Measurements from ENCODE around the gene MATCAP1.

Gene MATCAP1

DNA sequence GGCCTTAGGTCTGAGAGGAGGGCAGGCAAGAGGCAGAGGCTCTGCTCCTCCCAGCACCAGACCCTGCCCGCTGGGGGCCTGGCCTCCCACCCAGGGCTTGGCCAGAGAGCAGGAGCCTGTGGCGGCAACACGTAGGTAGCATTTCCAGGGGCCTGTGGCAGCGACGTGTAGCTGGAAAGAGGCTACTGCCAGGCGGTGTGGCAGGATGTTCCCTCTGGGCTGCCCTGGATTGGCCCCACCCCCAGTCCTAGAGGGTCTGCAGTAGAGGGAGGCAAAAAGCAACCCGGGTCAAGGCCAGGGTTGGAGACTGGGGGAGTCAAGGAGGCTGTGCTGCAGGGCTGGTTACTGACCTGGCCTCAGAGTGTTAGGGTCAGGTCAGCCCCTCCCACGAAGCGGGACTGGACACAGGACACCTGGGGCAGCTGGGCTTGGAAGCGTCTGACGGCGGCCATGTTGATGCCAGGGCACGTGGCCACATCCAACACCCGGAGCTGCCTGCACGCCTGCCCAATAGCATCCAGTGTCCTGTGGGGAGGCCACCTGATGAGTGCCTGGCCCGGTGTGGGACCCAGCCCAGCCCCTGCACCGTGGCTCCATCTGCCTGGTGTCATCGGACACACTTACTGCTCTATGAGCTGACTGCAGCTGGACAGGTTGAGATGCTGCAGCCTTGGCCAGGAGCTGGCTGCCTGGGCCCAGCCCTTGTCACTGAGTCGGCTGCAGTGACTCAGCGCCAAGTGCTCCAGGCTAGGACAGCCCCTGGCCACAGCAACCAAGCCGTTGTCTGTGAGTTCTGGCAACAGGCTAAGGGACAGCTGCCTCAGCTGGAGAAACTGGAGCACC is 23.7 kb upstream of the MATCAP1 start:
- no peak for DNase-seq

DNA sequence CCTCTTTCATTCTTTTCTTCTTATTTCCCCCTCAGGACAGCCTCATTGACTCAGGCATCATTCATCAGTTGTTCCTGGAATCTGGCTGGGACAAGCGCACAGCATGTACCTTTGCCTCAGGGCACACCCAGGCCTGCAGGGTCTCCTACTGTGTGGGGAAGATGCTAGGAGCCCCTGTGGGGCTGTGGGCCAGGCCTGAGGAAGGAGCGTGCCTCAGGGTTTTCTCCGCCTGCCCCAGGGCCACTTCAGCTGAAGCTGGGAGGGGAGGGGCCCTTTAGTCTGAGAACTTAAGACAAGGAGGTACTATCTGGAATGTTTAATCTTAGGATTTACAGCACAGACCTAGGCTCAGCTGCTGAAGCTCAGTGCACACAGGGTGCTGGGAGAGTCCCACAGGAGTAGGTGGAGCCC is 23.1 kb upstream of the MATCAP1 start:
- no peak for DNase-seq

DNA sequence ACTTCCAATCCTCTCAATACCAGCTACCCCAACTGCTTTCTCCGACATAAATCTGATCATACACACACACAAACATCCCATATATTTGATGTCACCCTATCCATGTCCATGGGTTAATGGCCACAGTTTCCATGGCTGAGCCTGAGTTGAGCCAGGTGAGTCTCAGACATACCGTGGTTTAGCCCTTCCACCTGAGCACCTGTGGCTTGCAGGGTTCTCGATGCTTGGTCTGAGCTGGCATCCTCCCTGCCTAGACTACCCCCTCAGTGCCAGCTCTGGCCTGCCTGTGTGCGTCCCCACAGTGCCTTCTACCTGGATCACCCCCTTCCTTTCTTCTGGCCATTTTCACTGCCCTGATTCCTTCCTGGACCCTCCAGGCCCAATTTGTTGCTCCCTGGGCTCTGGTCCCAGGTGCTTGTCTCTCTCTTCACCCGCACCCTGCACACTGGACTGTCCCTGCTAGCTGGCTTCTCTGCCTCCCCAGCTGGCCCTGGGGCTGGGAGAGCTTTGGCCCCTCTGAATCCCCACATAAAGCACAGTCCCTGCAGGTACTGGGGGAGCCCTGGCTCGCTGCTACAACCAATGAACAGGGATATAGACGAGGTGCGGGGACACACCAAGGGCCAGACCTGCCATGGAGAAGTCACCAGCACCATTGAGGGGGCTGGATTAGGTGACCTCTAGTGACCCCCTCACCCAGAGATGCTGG is 22.5 kb upstream of the MATCAP1 start:
- DNase-seq, result no peak

DNA sequence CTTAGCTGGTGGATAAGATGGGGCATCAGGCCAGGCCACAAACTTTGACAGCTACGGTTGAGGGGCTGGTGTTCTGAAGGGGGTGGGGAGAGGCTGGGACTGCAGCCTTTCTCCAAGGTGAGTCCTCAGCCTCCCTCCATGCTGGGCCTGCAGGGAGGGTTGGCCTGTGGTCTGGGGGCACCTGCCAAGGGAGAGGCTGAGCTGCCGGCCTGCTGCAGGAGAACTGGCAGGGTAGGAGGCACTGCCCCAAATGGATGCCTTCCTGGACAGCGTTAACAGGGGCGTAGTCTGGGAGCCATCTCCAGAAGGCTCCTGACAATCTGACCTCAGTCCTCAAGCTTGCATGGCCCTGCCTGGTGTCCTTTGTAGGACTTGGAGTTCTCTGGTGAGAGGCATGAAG is 20.3 kb upstream of the MATCAP1 start:
- no peak for DNase-seq

DNA sequence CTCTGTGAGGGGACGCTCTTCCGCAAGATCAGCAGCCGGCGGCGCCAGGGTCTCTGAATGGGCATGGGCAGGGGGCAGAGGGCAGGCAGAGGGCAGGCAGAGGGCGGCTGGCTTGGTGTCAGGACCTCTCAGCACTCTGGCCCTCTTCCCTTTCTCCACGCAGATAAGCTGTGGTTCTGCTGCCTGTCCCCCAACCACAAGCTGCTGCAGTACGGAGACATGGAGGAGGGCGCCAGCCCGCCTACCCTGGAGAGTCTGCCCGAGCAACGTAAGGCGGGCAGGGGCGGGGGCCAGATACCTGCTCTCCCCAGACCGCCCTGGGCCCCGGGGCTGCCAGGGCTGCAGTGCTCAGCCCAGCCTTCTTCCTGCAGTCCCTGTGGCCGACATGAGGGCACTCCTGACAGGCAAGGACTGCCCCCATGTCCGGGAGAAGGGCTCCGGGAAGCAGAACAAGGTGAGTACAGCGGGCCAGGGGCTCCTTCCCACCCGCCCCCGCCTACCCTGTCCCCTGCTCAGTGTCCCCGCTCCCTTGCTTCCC is 19.3 kb upstream of the MATCAP1 start:
- DNase-seq, result no peak

DNA sequence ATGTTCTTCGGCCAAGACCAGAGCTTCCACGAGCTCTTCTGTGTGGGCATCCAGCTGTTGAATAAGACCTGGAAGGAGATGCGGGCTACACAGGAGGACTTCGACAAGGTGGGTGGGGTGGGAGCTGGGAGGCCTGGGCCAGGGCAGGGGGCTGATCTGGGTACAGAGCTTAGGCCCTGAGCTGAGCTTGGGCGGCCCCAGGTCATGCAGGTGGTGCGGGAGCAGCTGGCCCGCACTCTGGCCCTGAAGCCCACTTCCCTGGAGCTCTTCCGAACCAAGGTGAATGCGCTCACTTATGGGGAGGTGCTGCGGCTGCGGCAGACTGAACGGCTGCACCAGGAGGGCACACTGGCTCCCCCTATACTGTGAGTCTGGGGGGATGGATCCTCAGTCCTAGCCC is 18.7 kb upstream of the MATCAP1 start:
- DNase-seq, result no peak

DNA sequence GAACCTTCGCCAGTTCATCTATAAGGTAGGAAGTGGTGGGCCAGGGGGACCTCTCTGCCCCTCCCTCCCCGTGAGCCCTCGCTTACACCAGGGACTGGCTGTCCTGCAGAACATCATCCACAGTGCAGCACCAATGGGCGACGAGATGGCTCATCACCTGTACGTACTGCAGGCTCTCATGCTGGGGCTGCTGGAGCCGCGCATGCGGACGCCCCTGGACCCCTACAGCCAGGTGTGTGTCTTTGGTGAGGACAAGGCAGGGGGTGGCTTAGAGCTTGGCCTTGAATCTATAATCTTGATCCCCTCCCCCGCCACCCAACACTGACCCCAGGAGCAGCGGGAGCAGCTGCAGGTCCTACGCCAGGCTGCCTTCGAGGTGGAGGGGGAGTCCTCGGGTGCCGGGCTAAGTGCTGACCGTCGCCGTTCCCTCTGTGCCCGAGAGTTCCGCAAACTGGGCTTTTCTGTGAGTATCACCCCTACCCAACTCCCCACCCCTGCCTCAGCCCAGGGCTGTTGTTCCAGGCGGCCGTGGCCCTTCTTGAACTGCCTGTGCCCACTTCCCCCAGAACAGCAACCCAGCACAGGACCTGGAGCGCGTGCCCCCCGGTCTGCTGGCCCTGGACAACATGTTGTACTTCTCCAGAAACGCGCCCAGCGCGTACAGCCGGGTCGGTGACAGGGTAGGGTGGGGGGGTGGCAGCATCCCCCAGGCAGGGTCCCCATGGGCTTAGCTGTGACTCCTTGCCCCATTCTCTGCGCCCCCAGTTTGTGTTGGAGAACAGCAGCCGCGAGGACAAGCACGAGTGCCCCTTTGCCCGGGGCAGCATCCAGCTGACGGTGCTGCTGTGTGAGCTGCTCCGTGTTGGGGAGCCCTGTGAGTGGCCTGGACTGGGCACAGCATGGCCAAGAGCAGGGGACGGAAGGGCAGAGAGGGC is 17.9 kb upstream of the MATCAP1 start:
- DNase-seq, result no peak

DNA sequence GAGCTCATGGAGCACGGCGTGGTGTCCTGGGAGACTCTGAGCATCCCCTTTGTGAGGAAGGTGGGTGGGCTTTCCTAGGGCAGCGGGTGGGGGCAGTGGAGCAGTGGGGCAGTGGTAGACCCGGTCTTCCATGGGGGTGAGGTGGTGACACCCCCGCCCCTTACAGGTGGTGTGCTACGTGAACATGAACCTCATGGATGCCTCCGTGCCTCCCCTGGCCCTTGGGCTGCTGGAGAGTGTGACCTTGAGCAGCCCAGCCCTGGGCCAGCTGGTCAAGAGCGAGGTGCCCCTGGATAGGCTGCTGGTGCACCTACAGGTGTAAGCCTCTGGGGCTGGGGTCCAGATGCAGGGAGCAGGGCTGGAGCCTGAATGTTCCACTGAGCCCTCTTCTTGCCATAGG is 16.7 kb upstream of the MATCAP1 start:
- no peak for DNase-seq

DNA sequence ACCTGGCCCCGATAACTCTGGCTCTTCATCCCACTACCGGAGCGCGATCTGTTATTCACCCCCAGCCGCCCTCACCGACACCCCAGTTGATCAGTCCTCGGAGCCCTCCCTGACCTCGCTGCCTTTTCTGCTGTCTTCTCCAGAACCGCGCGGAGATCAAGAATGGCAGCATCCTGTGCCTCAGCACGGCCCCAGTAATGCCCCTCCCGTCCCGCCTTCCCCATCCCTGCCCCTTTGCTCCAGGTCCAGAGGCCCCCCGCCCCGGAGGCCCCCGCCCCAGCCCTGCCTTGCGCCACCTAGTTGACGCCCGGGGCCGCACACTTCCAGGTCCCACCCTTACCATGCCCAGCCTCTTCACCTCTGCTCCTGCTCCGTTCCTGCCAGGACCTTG is 16.0 kb upstream of the MATCAP1 start:
- no peak for DNase-seq

DNA sequence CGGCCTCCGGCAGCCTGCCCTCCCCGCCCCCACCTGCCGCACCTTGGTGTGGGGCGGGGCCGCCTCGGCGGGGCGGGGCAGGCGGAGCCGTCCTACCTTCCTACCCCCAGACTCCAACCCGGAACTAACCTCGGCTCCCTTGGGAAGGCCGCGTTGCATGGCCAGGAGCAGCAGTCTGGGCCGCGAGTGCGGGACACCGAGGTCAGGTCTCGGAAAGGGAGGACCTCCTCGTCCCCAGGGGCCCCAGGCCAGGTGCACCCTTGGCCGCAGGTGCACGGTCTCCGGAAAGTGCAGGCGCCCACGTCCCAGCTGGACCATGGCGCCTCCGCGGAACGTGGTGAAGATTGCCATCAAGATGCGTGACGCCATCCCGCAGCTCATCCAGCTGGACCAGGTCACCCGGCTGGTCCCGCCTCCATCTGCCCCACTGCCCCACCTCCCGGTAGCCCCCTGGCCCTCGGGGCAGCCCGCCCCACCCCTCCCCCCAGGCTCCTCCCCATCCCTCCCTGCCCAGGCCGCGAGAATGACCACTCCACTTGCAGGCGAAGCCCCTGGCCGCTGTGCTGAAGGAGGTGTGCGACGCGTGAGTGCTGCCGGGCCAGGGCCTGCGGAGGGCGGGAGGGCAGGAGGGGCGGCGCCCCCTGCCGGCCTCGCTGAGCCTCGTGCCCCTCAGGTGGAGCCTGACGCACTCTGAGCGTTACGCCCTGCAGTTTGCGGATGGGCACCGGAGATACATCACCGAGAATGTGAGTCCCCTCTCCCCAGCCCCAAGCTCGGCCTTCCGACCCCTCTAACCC is 15.4 kb upstream of the MATCAP1 start, which contains the start of gene ELMO3:
TSS of gene ELMO3 (plus strand) at position 121 of the 797 bp plus-strand sequence. CDS start at position 317, 196 bp downstream.
- no peak for DNase-seq

DNA sequence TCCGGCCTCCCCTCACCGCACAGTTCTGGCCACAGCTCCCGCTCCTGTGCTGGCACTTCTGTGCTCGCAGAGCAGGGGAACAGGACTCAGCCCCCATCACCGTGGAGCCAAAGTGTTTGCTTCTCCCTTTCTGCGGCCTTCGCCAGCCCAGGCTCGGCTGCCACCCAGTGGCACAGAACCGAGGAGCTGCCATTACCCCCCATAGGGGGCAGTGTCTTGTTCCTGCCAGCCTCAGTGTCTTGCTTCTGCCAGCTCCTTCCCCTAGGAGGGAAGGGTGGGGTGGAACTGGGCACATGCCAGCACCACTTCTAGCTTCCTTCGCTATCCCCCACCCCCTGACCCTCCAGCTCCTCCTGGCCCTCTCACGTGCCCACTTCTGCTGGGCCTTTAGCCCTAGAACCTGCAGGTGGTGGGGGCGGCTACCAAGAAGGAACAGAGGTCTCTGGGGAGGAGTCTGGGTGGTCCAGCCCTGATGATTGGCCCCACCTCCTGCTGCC is 14.5 kb upstream of the MATCAP1 start:
- peak in 1 of 2 donors; percentile 65 for DNase-seq

DNA sequence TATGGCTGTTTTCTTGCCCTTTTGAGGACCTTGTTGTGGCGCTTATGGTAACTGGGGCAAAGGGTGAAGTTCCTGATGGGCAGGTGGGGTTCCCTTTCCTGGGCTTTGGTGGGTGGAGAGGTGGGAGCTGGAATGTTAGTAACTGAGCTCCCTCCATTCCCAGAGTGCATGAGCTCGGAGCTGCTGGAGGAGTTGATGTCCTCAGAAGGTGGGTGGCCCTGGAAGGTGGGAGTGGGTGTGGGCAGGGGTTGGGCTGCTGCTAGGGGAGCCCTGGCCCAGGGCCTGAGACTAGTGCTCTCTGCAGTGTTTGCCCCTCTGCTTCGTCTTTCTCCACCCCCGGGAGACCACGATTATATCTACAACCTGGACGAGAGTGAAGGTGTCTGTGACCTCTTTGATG is 13.9 kb upstream of the MATCAP1 start:
- DNase-seq, result no peak

DNA sequence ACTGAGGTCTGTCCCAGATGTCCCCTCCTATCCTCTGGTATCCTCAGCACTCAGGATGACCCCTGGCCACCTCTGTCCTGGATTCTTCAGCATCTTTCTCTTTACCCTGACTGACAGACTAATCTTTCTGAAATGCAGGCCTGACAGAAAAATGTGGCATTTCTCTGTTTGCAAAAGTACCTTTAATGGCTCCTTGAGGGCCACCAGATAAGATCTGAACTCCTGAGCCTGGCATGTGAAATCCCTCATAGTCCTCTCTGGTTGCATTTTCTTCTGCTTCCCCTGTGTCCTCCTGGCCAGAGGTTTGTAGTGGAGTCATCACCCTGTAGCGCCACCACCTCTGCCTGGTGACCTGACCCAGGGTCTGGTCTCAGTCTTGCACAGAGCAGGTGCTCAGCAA is 13.1 kb upstream of the MATCAP1 start:
- no peak for DNase-seq

DNA sequence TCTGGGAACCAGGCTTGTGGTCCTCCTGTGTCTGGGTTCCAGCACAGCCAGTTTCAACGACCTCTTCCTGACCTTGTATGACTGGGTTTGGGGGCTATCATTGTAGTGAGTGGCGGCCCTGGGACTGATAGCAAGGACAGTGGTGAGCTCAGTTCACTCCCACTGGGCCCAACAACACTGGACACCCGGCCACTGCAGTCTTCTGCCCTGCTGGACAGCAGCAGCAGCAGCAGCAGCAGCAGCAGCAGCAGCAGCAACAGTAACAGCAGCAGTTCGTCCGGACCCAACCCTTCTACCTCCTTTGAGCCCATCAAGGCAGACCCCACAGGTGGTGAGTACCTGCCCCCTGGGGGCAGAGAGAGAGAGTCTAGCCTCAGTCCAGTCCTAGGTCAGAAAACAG is 11.9 kb upstream of the MATCAP1 start:
- no peak for DNase-seq

DNA sequence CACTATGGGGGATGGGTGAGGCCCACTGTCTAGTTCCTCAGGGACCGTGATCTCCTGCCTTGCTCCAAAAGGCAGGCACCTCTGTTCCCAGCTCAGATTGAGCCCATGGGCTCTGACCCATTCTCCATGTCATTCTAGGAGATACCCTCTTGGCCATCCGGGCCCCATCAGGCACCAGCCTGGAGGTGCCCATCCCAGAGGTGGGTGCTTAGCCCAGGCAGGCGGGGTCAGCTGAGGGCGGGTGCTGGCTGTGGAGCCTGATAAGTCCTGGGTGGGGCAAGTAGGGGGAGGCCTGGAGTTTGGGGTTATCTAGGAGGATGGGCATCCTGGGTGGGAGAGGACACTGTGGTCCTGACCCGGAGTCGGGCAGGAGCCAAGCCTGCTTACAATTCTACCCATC is 10.5 kb upstream of the MATCAP1 start:
- no peak for DNase-seq

DNA sequence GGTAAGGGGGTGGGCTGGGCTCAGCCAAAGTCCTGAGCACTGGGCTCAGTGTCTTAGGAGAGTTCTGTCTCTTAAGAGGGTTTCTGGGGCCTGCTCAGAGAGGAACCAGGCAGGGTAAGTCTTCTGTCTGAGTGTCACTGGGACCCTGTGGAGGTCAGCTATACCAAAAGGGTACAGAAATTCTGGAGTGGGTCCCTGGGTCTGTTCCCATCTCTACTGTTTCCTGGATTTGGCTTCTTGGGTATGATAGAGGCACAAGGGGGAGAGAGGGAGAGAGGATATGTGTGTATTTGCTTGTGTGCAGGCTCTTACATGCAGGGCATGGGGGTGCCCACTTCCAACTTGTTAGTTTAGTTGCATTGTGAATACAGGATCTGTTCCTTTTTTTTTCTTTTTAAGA is 9.8 kb upstream of the MATCAP1 start:
- no peak for DNase-seq

DNA sequence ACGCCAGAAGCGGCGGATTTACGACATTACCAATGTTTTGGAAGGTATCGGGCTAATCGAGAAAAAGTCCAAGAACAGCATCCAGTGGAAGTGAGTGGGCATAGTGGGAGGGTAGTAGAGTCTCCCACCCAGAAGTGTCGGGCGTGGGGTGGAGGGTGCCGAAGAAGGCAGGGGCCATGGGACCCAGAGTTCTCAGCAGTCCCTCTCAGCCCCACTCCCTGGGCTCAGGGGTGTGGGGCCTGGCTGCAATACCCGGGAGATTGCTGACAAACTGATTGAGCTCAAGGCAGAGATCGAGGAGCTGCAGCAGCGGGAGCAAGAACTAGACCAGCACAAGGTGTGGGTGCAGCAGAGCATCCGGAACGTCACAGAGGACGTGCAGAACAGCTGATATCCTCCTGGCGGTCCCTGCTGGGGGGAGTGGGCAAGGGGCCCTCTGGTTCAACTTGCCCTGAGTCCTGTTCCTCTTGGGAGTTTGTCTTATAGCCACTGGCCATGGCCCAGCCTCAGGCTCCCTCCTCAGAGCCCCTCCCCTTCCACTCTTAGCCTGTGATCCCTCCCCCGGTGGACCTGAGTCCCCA is 9.1 kb upstream of the MATCAP1 start:
- DNase-seq, result no peak

DNA sequence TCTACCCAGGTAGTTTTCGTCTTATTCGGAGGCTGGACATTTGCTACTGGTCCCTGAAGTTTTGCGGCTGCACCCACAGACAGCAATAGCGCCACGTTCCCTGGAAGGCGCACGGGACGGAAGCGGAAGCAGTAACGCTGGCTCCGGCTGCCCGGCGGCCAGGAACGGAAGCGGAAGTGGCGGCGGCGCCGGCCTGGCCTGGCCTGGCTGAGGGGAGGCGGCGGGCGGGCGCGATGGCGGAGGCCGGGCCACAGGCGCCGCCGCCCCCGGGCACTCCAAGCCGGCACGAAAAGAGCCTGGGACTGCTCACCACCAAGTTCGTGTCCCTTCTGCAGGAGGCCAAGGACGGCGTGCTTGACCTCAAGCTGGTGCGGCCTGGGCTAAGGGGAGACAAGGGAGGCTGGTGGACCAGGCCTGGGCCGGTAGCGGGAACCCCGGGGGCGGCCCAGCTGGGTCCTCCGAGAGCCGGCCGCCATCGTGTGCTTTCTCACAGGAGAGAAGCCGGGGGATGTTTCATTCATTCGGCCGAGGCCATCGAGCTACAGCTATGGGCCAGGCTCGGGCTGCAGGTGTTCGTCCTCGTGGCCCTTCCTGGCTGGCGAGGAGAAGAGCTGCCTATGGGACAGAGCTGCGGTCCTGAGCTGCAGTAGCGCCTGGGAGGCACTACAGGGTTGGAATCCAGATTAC is 8.4 kb upstream of the MATCAP1 start, which contains the start of gene E2F4:
TSS of gene E2F4 (plus strand) at position 161 of the 687 bp plus-strand sequence. CDS start at position 234, 73 bp downstream.
- DNase-seq, result peak; percentile 89 to 93

DNA sequence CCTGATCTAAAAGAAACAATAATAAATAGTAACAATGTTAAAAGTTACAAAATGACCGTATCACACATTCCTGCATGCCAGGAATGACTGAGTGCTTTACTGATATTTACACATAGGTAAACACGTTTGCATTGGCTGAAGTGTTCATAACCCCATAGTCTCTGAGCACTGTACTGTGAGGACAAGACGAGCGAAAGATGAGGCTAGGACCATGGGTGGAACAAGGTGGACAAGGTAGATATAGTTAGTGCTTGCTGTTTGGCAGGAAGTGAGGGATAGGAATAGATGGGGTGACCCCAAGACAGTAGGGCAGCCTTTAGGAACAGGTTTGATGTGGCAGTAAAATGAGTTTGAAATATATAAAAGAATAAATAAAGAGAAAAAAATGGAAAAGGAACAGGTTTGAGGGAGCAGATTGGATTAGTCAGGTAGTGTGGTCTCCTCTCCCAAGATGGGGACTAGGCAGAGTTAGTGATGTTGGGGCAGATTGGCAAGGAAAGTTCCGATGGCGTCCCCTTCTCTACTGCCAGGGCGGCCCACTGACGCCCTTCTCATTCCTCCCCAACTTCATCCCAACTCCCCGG is 7.7 kb upstream of the MATCAP1 start:
- no peak for DNase-seq
